PC-9 (cell line): ENCODE results near the gene TEX48.

ENCODE experiments used
- CTCF ChIP-seq: fragments of 200-600 bp; sonication (generic); conservative IDR thresholded peaks from 2 replicates; pipeline ENCODE4 v1.6.1; 2017; ENCODE audit warnings: mixed run types, antibody characterized with exemption, mild to moderate bottlenecking, moderate library complexity
- EZH2 ChIP-seq: fragments of 200-600 bp; sonication (generic); IDR thresholded peaks from 2 replicates; pipeline ENCODE4 v1.8.0; 2017; ENCODE audit warnings: antibody characterized with exemption, low read depth

- TF ChIP-seq CTCF (no peak), EZH2 (no peak)
Observed at GRCh38 chr9:114688379-114688778, 6.4 kb upstream of the TEX48 start.
